T-helper 2 cell (primary cell): ENCODE results near the gene MOBP.

Experiments used
- DNase-seq, 5 experiments: peaks; one replicate each; pipeline versions ENCODE4 v3.0.0 to v3.0.0-alpha.2; 2012 to 2022

Gene MOBP

GRCh38 chr3:39548282-39548681, 80.8 kb downstream of the MOBP start:
- DNase-seq = no peak

GRCh38 chr3:39550354-39551051, 83.0 kb downstream of the MOBP start:
- no peak for DNase-seq
